Stimulated activated CD8-positive, alpha-beta memory T cell treated with anti-CD3 and anti-CD28 coated beads, Interleukin-7, amount 100 ng/mL, for 24 hours (primary cell): Measurements from ENCODE around the gene LRP10.
"Not testable (repeated sequence)": the region's sequence is repeated elsewhere in the genome, so short reads cannot be mapped to it uniquely, and the experiment has no call there.

ENCODE experiments used
- DNase-seq: peaks from one replicate; pipeline ENCODE4 v3.0.0-alpha.2; 2020; ENCODE audit warnings: low read depth

The LRP10 gene

DNA sequence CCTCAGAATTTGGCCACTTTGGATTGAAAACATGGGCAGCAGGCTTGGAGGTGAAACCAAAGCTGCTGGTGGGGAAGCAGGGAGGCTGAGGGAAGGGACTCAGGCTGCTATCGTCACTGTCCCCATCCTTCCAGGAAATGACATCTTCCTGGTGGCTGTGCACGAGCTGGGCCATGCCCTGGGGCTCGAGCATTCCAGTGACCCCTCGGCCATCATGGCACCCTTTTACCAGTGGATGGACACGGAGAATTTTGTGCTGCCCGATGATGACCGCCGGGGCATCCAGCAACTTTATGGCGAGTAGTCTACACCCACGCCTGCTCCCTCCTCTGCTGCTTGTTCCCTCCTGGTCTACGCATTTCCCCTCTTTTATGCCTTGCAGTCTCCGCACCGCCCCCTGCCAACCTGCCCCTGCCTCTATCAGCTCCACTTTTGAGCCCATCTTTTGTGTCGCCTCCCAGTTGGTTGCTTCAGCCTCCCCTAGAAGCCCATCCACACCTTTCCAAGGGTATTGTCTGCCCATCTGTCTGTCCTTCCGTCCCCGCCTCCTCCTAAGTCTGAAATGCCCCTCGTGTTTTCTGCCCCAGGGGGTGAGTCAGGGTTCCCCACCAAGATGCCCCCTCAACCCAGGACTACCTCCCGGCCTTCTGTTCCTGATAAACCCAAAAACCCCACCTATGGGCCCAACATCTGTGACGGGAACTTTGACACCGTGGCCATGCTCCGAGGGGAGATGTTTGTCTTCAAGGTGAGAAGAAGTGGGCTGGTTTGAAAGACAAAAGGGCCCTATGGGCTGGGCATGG lies 28.2 kb upstream of the LRP10 start:
- DNase-seq = no peak

DNA sequence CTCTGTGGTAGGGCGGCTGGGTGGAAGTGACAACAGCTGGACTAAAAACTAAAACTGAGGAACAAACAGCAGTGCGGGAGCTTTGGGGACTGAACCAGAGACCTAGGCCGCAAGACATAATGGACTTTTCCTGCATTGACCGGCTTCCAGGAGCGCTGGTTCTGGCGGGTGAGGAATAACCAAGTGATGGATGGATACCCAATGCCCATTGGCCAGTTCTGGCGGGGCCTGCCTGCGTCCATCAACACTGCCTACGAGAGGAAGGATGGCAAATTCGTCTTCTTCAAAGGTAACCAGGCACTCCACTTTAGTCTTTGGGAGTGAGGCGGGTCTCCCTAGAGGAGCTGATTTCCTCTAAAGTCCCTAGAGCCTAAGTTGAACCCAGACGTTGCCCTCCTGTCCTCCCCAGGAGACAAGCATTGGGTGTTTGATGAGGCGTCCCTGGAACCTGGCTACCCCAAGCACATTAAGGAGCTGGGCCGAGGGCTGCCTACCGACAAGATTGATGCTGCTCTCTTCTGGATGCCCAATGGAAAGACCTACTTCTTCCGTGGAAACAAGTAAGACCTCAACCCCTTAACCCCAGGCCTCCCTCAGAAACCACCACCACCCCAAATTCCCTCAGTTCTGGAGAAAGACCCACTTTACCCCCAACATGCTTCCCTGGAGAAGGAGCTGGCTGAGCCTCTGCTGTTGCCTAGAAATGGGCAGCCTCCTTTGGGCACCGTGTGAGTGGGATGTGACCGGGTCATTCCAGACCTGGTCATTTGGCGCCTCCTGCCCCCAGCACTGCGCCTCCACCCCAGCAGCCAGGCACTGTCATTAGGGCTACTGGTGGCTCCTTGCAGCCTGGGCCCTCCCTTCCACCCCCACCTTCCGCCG lies 27.1 kb upstream of the LRP10 start:
- no peak for DNase-seq

DNA sequence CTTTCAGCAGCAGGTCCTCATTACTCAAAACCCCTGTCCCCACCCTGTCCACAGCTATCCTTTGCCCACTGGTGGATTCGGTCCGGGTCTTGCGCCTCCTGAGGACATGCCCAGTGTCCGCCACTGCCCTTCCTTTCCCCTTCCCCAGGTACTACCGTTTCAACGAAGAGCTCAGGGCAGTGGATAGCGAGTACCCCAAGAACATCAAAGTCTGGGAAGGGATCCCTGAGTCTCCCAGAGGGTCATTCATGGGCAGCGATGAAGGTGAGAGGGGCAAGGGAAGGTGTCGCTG lies 26.5 kb upstream of the LRP10 start:
- no peak for DNase-seq

DNA sequence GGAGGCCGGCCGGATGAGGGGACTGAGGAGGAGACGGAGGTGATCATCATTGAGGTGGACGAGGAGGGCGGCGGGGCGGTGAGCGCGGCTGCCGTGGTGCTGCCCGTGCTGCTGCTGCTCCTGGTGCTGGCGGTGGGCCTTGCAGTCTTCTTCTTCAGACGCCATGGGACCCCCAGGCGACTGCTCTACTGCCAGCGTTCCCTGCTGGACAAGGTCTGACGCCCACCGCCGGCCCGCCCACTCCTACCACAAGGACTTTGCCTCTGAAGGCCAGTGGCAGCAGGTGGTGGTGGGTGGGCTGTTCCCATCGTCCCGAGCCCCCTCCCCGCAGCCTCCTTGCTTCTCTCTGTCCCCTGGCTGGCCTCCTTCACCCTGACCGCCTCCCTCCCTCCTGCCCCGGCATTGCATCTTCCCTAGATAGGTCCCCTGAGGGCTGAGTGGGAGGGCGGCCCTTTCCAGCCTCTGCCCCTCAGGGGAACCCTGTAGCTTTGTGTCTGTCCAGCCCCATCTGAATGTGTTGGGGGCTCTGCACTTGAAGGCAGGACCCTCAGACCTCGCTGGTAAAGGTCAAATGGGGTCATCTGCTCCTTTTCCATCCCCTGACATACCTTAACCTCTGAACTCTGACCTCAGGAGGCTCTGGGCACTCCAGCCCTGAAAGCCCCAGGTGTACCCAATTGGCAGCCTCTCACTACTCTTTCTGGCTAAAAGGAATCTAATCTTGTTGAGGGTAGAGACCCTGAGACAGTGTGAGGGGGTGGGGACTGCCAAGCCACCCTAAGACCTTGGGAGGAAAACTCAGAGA lies 25.5 kb upstream of the LRP10 start:
- DNase-seq = no peak

DNA sequence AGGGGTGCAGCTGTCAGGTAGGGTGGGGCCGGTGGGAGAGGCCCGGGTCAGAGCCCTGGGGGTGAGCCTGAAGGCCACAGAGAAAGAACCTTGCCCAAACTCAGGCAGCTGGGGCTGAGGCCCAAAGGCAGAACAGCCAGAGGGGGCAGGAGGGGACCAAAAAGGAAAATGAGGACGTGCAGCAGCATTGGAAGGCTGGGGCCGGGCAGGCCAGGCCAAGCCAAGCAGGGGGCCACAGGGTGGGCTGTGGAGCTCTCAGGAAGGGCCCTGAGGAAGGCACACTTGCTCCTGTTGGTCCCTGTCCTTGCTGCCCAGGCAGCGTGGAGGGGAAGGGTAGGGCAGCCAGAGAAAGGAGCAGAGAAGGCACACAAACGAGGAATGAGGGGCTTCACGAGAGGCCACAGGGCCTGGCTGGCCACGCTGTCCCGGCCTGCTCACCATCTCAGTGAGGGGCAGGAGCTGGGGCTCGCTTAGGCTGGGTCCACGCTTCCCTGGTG lies 24.7 kb upstream of the LRP10 start:
- DNase-seq = no peak

GRCh38 chr14:22847661-22848341 lies 23.7 kb upstream of the LRP10 start:
- DNase-seq = no peak

DNA sequence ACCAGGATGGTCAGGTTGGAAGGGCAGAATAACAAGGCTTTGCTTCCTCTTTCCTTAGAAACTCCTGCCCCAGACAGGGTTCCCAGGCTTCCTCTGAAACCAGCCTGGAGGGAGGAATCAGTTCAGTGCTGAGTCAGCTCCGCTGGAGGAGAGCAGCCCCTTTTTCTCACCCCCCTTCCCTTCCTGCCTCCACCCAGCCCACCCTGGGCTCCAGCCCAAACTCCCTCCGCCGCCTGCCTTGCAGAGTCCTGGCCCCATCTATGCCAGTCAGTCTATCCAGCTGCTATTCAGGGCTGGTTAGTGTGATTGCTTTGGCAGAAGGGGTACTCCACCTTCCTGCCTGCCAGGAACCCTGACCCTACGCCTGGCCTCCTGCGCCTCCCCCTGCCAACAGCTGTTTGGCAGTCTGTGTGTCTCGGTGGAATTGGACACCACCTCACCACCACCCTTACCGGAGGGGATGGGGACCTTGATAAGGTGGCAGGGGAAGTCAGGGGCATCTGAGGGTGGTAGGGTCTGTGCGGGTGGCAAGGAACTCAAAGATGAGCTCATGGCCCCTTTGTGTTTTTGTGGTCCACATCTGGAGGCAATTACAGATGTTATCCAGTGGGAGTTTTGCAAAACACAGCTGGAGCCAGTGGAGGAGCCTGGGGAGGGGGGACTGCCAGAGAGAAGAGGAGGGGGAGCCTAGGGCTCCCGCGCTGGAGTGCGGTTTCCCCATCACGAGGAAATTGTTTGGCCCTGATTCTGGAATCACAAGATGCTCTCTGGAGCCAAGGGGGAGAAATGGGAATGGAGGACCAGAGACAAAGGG lies 23.0 kb upstream of the LRP10 start:
- no peak for DNase-seq

DNA sequence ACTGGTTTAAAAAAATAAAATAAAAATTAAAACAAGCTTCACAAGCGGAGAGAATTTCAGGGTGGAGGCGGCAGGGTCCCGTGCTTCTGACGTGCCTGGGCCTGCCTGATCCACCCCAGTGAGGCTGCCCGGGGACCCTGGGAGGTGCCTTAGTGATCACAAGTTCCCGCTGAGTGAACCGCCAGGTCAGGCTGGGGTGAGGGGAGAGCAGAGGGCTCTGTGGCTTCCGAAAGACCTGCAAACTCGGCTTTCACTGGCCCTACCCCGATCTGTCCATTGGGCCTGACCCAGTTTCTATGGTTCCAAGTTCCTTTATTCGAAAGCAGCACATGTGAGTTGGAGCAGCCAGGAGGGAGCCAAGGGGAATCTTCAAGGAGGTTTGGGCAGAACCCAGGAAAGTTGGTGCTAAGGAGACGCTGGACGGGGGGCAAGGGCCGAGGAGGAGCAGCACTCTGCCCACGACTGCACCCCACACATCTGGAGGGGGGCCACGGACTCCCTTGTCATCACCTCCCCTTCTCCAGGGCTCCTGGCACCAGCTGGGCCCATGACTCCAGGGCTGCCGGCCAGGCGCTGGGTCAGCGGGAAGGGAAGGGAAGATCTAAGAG lies 22.2 kb upstream of the LRP10 start:
- DNase-seq = no peak

GRCh38 chr14:22850944-22851764 lies 20.4 kb upstream of the LRP10 start:
- DNase-seq = no peak

DNA sequence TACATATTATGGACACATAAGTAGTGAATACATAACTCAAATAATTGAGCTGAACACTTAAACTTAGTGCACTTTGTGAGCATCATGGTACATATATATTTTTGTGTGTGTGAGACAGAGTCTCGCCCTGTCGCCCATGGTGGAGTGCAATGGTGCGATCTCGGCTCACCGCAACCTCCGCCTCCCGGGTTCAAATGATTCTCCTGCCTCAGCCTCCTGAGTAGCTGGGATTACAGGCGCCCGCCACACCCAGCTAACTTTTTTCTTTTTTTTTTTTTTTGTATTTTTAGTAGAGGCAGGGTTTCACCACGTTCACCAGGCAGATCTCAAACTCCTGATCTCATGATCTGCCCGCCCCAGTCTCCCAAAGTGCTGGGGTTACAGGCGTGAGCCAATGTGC lies 19.4 kb upstream of the LRP10 start:
- DNase-seq = not testable (repeated sequence)

DNA sequence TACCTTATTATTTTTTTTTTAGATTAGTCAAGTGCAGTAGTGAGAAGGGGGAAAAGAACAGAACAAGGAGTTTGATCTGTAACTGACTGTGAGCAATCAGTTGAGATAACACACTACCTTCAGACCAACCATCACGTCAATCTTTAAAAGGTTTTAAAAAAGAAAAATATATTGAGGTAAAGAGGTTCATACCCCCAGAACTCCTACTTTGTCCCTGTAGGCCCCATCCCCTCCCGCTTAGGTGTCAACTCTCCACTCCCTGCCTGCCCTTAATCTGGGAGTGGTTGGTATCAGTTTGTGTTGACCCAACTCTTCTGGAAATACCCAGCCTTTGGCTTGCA lies 19.0 kb upstream of the LRP10 start:
- DNase-seq = no peak

DNA sequence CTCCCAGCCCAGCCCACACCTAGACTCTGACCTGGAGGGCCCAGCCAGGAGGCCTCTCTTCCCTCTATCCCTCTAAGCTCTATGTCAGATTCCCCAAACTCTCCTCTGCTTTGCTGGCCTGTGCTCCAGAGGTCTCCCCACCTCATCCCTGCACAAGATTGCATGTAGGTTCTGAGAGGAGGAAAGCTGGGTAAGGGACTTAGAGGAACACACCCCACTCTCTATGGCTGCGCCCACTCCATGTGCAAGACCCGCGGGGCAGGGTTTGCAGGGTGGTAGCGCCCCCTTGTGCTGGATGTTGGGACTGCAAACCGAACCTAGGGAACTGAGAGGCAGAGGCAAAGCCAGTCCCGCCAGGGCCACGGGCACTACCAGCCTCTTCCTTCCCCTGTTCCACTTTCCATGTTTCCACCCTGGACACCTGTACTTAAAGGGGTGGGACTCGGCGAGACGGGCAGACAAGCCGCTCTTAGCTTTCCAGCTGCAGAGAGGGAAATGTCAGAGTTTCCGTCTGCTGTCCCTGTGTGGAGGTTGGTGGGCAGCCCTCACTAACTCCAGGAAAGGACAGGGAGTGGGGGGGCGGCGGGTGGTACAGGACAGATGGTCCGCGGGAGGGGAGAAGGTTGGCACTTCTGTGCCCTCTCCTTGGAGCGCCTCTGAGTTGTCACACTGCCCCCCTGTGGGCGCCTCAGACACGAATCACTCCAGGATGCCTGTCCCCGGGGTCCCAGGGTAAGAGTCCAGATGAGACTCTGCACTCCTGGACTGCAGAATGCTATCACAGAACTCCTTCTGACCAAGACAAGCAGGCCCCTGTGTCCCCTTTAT lies 18.4 kb upstream of the LRP10 start:
- peak; percentile 97 for DNase-seq

DNA sequence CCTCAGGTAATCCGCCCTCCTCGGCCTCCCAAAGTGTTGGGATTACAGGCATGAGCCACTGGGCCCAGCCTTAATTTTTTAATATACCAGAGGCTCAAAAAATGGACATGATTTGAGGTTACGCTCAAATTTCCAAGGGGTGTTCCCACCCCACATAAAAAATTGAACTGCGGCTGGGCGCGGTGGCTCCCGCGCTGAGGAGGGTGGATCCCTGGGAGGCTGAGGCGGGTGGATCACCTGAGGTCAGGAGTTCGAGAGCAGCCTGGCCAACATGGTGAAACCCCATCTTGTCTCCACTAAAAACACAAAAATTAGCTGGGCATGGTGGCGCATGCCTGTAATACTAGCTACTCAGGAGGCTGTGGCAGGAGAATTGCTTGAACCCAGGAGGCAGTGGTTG lies 17.2 kb upstream of the LRP10 start:
- not testable (repeated sequence) for DNase-seq

DNA sequence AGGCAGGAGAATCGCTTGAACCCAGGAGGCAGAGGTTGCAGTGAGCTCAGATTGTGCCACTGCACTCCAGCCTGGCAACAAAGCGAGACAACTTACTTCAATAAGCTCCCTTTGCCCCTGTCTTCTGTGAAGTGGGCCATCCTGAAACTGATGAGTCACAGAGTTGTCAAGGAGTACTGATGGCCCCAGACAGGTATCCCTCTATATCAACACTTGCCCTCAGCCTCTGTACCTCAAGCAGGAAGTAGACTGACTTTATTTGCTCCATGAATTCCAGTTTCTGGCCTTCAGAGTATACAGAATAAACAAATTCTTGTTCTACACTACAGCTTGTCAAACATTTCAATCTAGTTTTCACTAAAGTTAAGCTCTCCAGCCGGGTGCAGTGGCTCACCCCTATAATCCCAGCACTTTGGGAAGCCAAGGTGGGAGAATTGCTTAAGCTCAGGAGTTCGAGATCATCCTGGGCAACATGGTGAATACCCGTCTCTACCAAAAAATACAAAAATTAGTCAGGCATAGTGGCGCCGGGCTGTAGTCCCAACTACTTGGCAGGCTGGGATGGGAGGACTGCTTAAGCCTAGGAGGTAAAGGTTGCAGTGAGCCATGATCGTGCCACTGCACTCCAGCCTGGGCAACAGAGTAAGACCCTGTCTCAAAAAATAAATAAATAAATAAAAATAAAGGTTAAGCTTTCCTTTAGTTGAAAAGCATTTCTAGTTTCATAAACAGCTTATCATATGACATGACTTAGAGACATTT lies 16.4 kb upstream of the LRP10 start:
- DNase-seq = no peak

- no peak for DNase-seq
Measured at GRCh38 chr14:22856428-22856827, 15.1 kb upstream of the LRP10 start.

DNA sequence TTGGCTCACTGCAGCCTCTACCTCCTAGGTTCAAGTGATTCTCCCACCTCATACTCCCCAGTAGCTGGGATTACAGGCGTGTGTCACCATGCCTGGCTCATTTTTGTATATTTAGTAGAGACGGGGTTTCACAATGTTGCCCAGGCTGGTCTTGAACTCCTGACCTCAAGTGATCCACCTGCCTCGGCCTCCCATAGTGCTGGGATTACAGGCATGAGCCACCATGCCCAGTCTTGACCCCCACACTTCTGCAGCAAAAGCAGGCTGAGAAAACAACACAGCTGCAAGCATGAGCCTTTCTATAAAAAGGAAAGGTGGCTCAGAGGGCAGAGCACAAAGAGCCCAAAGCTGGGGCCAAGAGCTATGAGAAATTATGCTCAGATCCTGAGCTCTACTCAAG lies 11.2 kb upstream of the LRP10 start:
- not testable (repeated sequence) for DNase-seq

DNA sequence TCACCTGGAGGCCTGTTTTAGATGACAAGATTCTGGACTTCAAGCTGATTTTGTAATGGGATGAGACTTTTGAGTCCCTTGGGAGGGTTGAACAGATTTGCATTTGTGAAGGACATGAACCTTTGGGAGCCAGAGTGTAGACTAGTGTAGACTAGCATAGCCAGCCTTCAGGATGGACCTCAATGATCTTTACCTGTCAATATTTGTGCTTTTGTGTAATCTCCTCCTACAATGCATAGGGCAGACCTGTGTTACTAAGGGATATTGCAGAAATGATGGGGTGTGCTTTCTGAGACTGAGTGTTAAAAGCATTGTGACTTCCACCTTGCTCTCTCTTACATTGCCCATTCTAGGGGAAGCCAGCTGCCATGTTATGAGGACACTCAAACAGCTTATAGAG lies 9.9 kb upstream of the LRP10 start:
- no peak for DNase-seq

DNA sequence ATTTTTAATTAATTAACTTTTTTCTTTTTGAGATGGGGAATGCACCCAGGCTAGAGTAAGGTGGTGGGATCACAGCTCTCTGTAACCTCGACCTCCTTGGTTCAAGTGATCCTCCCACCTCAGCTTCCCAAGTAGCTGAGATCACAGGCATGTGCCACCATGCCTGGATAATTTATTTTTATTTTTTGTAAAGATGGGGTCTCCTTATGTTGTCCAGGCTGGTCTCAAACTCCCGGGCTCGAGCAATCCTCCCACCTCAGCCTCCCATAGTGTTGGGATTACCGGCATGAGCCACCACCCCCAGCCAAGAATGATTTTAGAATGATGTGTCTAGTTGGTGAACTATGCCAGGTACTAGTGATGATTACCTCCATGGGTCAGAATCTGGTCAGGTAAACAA lies 6.6 kb upstream of the LRP10 start:
- no peak for DNase-seq
